CD4-positive, alpha-beta T cell treated with Interleukin-21 for 1 hour (primary cell): ENCODE results near the gene MYO7A.

Source experiments
- DNase-seq: peaks from one replicate; pipeline ENCODE4 v3.0.0-alpha.2; 2020

Gene MYO7A

DNA sequence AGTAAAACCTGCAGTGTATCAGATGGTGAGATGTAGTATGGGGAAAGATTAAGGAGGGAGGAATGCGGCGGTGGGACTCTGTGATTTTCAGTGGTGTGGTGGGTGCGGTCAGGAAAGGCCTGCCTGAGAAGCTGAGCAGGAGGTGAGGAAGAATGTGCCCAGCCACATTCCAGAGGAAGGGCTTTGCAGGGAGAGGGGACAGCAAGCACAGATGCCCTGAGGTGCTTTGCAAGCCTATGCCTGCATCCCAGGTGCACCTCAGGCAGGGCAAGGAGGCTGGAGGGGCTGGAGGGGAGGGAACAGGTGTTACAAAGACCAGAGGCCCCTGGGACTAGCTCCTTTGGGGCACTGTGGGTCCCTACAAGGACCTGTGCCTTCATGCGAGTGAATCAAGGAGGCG, 42.1 kb downstream of the MYO7A start:
- no peak for DNase-seq

DNA sequence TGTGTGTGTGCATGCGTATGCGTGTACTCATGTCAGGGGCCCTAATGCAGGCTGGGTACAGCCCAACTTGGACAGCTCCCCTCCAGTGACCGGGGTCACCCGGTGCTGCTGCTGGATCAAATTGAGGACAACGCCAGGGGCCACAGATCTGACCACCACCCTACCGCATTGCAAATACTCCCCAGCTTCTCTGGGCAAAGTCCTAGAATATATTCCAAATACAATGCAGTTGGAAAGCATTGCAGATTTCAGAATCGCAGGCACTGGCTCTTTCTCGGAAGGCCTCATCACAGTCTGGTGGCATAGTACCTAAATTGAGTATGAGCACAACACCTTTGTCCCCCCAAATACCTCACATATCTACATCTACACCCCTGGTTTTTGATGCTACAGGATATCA, 43.2 kb downstream of the MYO7A start:
- no peak for DNase-seq

- DNase-seq = no peak
These were observed 44.0 kb downstream of the MYO7A start for GRCh38 chr11:77171885-77172665.

- DNase-seq = no peak
These were observed 44.6 kb downstream of the MYO7A start for GRCh38 chr11:77172666-77172982.

DNA sequence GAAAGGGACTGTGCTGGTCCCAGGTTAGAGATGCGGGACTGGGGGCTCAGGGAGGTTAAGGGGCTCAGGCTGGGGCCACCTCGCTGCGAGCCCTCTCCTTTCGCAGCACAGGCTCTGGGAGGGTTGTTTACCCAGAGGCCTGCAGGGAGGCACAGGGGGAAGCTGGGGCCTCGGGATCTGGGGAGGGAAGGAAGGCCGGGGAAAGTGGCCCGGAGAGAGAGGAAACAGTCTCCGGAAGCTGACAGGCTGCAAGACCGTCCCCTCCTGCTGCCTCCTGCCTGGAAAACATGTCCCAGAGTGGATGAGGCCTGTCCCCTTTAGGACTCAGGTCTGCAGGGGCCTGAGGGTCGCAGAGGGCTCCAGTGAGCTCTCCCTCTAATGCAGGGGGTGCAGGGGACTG, 45.4 kb downstream of the MYO7A start:
- no peak for DNase-seq

GRCh38 chr11:77174559-77174958, 46.5 kb downstream of the MYO7A start:
- no peak for DNase-seq

DNA sequence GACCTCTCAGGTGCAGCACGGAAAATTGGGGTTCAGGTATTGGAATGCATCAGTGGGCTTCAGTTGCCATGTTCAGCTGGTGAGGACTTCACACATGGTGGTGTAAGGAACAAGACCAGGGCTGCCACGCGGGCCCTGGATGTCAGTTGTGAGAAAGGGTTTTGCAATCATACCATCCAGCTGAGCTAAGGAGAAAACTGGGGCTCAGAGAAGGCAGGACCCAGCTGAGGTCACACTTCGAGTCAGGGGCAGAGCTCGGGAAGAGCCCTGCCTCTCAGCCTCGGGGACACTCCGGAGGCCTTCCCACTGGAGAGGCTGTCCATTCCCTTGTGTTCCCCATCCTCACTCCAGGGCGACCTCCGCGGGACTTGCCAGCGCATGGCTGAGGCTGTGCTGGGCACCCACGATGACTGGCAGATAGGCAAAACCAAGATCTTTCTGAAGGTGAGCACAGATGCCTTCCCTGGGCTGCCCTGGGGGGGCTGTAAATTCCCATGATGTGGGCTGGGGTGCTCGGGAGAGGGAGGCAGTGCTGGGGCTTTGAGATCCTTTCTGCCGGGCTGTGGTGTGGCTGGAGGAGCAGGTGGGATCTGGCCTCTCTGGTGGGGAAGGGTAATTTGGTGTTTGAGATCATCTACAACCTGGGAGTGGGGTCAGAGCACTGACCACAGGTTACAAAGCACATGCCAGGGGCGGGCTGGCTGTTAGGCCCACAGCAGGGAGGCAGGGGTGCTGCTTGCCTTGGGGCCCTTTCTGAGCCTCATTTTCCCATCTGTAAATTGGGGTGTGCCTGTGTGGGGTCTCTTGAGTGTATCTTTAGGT, 47.2 kb downstream of the MYO7A start:
- DNase-seq = no peak

DNA sequence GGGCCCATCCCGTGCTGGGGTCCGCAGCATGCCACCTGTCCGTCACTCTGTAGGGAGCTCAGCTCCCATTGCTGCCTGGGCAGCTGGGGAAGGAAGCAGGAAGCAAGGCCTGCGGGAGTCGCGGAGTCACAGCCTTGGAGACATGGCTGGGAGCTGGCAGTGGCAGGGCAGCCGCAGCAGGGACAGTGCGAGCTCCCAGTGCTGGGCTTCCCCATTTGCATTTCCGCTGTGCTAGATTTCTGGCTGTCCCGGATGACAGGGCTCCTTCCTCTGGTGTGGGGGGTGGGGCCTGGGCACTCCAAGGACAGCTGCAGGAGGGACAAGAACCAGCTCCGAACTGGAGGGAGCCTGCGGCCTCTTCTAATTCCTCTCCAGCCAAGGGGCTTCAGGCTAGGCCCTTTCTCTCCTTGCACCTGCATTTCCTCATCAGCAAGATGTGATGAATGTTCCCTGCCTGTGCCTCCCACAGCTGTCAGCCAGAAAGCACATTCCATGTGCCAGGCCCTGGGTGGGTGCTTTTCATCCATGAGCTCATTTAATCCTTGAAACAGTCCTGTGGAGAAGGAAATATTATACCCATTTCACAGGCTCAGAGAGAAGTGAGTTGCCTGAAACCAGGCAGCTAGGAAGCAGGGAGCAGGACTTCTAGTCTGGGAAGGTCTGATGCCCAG, 48.0 kb downstream of the MYO7A start:
- DNase-seq = no peak

DNA sequence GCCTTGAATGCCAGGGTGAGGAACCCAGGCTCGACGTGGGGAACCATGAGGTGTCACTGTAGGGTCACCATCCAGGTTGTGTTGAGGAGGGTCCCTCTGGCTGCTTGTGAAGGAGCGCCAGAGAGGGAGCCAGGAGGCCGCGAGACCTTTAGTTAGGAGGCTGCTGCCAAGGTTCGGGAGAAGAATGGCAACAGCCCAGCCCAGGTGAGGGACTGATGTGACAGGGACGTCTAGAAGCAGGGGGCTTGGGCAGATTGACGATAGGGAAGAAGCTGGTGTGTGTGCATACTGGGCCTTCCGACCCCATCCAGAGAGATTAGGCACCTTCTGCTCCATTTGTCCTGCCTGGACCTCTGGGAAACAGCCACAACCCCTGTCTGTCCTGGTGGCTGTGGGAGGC, 49.0 kb downstream of the MYO7A start:
- no peak for DNase-seq

DNA sequence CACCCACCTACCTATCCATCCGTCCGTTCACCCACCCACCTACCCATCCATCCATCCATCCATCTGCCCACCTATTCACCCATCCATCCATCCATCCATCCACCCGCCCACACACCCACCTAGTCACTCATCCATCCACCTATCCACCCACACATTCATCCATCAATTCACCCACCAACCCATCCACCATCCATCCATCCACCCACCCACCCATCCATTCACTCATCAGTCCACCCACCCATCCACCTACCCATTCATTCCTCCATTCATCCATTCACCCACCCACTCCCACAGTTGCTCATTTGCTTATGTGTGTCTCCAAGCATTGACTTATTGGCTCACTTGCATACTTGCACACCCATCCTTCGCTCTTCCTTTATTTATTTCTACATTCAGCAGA, 50.1 kb downstream of the MYO7A start:
- no peak for DNase-seq

DNA sequence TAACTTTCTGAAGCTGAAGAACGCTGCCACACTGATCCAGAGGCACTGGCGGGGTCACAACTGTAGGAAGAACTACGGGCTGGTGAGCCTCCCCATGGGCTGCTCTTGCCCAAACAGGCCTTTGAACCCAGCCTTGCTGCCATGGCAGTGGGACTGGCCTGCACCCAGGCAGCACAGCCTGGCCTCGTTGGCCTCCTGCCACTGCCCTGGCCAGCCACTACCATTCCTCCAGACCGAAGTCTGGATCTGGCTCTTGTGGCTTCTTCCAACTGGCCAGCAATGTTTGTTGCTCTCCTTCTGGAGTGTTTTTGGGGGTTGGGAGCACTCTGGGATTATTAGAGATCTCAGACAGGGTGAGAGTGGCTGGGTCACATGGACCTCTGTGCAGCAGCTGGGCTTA, 51.0 kb downstream of the MYO7A start:
- DNase-seq = no peak

GRCh38 chr11:77179681-77180080, 51.6 kb downstream of the MYO7A start:
- no peak for DNase-seq

- no peak for DNase-seq
These were observed 52.3 kb downstream of the MYO7A start for GRCh38 chr11:77180346-77180745.

DNA sequence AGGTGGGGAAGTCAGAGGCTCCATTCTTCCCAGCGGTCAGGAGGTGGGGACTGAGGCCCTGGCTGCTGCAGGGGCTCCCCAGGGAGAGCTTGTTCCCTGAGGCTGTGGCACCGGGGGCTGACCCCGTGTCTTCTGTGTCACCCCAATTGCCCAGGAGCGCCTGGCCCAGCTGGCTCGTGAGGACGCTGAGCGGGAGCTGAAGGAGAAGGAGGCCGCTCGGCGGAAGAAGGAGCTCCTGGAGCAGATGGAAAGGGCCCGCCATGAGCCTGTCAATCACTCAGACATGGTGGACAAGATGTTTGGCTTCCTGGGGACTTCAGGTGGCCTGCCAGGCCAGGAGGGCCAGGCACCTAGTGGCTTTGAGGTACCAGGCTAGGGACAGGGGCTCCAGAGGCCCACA, 53.2 kb downstream of the MYO7A start:
- DNase-seq = no peak

- DNase-seq = no peak
These were observed 53.9 kb downstream of the MYO7A start for GRCh38 chr11:77181799-77182541.

- DNase-seq = no peak
These were observed 54.7 kb downstream of the MYO7A start for GRCh38 chr11:77182542-77183430.

GRCh38 chr11:77183431-77183984, 55.5 kb downstream of the MYO7A start:
- DNase-seq = no peak

DNA sequence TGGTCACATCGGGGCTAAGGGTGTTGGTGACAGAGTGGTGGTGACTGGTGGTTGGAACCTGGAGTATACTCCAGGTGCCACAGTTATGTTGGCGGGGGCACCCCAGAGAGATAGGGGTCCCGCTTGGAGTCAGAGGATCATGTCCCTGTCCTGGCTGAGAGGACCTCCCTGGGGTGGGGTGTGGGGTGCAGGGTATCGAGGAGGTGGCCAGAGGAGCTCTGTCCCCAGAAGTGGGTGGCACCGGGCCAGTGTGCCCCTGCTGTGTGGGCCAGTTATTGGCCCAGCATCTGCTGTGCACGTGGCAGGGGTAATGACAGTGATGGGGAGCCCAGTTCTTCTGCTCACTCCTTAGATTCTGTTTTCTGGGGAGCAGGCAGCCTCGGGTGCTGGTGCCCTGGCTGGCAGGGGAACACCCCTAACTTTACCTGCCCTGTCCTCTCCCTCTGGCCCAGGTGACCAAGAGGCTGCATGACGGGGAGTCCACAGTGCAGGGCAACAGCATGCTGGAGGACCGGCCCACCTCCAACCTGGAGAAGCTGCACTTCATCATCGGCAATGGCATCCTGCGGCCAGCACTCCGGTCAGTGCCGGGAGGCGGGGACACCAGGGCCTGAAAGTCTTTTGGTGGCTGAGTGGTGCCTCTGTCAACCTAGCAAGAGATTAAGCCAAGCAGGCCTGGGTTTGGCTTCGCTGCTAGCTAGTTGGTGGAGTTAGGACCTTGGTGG, 56.3 kb downstream of the MYO7A start:
- no peak for DNase-seq

DNA sequence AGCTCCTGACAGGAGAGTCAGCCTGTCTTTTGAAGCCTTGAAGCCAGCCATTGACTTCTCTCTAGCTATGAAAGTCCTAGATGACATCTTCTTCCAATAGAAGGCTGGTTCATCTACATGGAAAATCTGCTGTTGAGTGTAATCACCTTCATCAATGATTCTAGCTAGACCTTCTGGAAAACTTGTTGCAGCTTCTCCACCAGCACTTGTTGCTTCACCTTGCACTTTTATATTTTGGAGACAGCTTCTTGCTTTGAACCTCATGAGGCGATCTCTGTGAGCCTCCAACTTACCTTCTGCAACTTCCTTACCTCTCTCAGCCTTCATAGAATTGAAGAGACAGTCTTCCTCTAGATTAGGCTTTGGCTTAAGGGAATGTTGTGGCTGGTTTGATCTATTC, 58.3 kb downstream of the MYO7A start:
- DNase-seq = no peak

GRCh38 chr11:77187111-77187750, 59.2 kb downstream of the MYO7A start:
- DNase-seq = no peak
